HEK293 (cell line): ENCODE measurements around the gene RABAC1.

Source experiments
- CTCF ChIA-PET: fragments of 350-600 bp; formaldehyde crosslinking; extraction: SDS; loops from one replicate; lab custom pipeline; 2021; ENCODE audit warnings: antibody characterized with exemption; lab: Yijun Ruan, JAX
- POLR2A ChIA-PET: fragments of 300-600 bp; formaldehyde crosslinking; extraction: SDS; loops from one replicate; lab custom pipeline; 2020; ENCODE audit warnings: antibody characterized with exemption, inconsistent platforms; lab: Yijun Ruan, JAX
- H3K27ac ChIP-seq: fragments of 200-500 bp; sonication (Bioruptor generic); 2 replicates; pipeline ENCODE4 v1.5.1; 2014; ENCODE audit warnings: low read depth, low read length, control low read depth, inconsistent platforms; ENCODE audit errors: extremely low read depth
- H3K36me3 ChIP-seq, 2 experiments: fragments of 200-500 bp in 1 of 2; sonication (Bioruptor generic) in 1 of 2; 1 replicate in 1 of 2; 2 replicates in 1 of 2; pipeline ENCODE4 v1.5.1; 2014 to 2017; ENCODE audit warnings: inconsistent platforms in 2 of 2, low read length in 2 of 2; ENCODE audit not compliant: control insufficient read depth in 2 of 2, insufficient read depth in 1 of 2
- H3K4me1 ChIP-seq: fragments of 200-500 bp; sonication (Bioruptor generic); 2 replicates; pipeline ENCODE4 v1.5.1; 2014; ENCODE audit warnings: mild to moderate bottlenecking, low read length, inconsistent platforms; ENCODE audit not compliant: control insufficient read depth, insufficient read depth
- H3K4me3 ChIP-seq: 2 replicates; pipeline ENCODE4 v1.5.1; 2011; ENCODE audit warnings: low read depth, mild to moderate bottlenecking, control low read depth, low read length, moderate library complexity
- H3K9me3 ChIP-seq: fragments of 200-500 bp; sonication (Bioruptor generic); 2 replicates; pipeline ENCODE4 v1.5.1; 2014; ENCODE audit warnings: low read depth, low read length, inconsistent platforms; ENCODE audit not compliant: control insufficient read depth, insufficient read depth
- BCL11A ChIP-seq: fragments of 450-650 bp; formaldehyde crosslinking; IDR thresholded peaks from 2 replicates; pipeline ENCODE4 v1.5.1; 2016; ENCODE audit warnings: low read depth, missing biosample characterization, missing genetic modification characterization
- EGR2 ChIP-seq: fragments of 450-650 bp; formaldehyde crosslinking; IDR thresholded peaks from 2 replicates; pipeline ENCODE4 v1.5.1; 2016; ENCODE audit warnings: low read depth, missing biosample characterization, missing genetic modification characterization
- GLIS1 ChIP-seq: fragments of 450-650 bp; formaldehyde crosslinking; IDR thresholded peaks from 2 replicates; pipeline ENCODE4 v1.5.1; 2016; ENCODE audit warnings: missing biosample characterization, missing genetic modification characterization
- KLF1 ChIP-seq: fragments of 450-650 bp; formaldehyde crosslinking; IDR thresholded peaks from 2 replicates; pipeline ENCODE4 v1.5.1; 2016; ENCODE audit warnings: missing biosample characterization, missing genetic modification characterization
- PATZ1 ChIP-seq: fragments of 450-650 bp; formaldehyde crosslinking; IDR thresholded peaks from 2 replicates; pipeline ENCODE4 v1.5.1; 2016; ENCODE audit warnings: missing biosample characterization, missing genetic modification characterization
- SP3 ChIP-seq: fragments of 450-650 bp; formaldehyde crosslinking; IDR thresholded peaks from 2 replicates; pipeline ENCODE4 v1.5.1; 2016; ENCODE audit warnings: missing biosample characterization, missing genetic modification characterization
- YY2 ChIP-seq: fragments of 450-650 bp; formaldehyde crosslinking; IDR thresholded peaks from 2 replicates; pipeline ENCODE4 v1.5.1; 2016; ENCODE audit warnings: missing biosample characterization, missing genetic modification characterization
- ZBTB1 ChIP-seq: fragments of 450-650 bp; formaldehyde crosslinking; IDR thresholded peaks from 2 replicates; pipeline ENCODE4 v1.5.1; 2016; ENCODE audit warnings: missing biosample characterization, missing genetic modification characterization
- ZBTB17 ChIP-seq: fragments of 450-650 bp; formaldehyde crosslinking; IDR thresholded peaks from 2 replicates; pipeline ENCODE4 v1.5.1; 2016; ENCODE audit warnings: missing biosample characterization, missing genetic modification characterization
- ZFHX2 ChIP-seq: fragments of 450-650 bp; formaldehyde crosslinking; conservative IDR thresholded peaks from 2 replicates; pipeline ENCODE4 v1.5.1; 2016; ENCODE audit warnings: missing biosample characterization, missing genetic modification characterization
- ZIC2 ChIP-seq: fragments of 450-650 bp; formaldehyde crosslinking; IDR thresholded peaks from 2 replicates; pipeline ENCODE4 v1.5.1; 2016; ENCODE audit warnings: missing biosample characterization, missing genetic modification characterization
- ZNF138 ChIP-seq: fragments of 450-650 bp; formaldehyde crosslinking; IDR thresholded peaks from 2 replicates; pipeline ENCODE4 v1.5.1; 2016; ENCODE audit warnings: missing biosample characterization, missing genetic modification characterization, borderline replicate concordance
- ZNF175 ChIP-seq: fragments of 450-650 bp; formaldehyde crosslinking; IDR thresholded peaks from 2 replicates; pipeline ENCODE4 v1.5.1; 2016; ENCODE audit warnings: missing biosample characterization, missing genetic modification characterization
- ZNF366 ChIP-seq: fragments of 450-650 bp; formaldehyde crosslinking; conservative IDR thresholded peaks from 2 replicates; pipeline ENCODE4 v1.5.1; 2016; ENCODE audit warnings: missing biosample characterization, missing genetic modification characterization
- ZNF48 ChIP-seq: fragments of 450-650 bp; formaldehyde crosslinking; IDR thresholded peaks from 2 replicates; pipeline ENCODE4 v1.5.1; 2016; ENCODE audit warnings: missing biosample characterization, missing genetic modification characterization
- ZNF530 ChIP-seq: fragments of 450-650 bp; formaldehyde crosslinking; IDR thresholded peaks from 2 replicates; pipeline ENCODE4 v1.5.1; 2016; ENCODE audit warnings: low read depth, missing biosample characterization, missing genetic modification characterization
- ZNF571 ChIP-seq: fragments of 450-650 bp; formaldehyde crosslinking; IDR thresholded peaks from 2 replicates; pipeline ENCODE4 v1.5.0; 2017; ENCODE audit warnings: missing biosample characterization, missing genetic modification characterization
- ZNF600 ChIP-seq: fragments of 450-650 bp; formaldehyde crosslinking; IDR thresholded peaks from 2 replicates; pipeline ENCODE4 v1.5.1; 2016; ENCODE audit warnings: missing biosample characterization, missing genetic modification characterization
- ZNF747 ChIP-seq: fragments of 450-650 bp; formaldehyde crosslinking; IDR thresholded peaks from 2 replicates; pipeline ENCODE4 v1.5.1; 2016; ENCODE audit warnings: missing biosample characterization, missing genetic modification characterization
- TF ChIP-seq, protein P1 (sequence below): fragments of 450-650 bp; formaldehyde crosslinking; IDR thresholded peaks from 2 replicates; pipeline ENCODE4 v1.5.1; 2016; ENCODE audit warnings: missing biosample characterization, missing genetic modification characterization

The RABAC1 gene

GRCh38 chr19:41922585-41922984 is 36.5 kb downstream of the RABAC1 start (continued):
- no peak for TF ChIP-seq ZNF48 (tag by site-specific recombination)
- TF ChIP-seq GLIS1 (tag by site-specific recombination), result no peak
- TF ChIP-seq ZNF747 (tag by site-specific recombination), result no peak
- no peak for TF ChIP-seq ZNF571 (tag by site-specific recombination)
- no peak for TF ChIP-seq ZBTB1
- TF ChIP-seq ZNF175 (tag by site-specific recombination), result no peak
- no peak for TF ChIP-seq ZNF366
- TF ChIP-seq ZIC2, result no peak
- TF ChIP-seq BCL11A (tag by site-specific recombination), result no peak
- TF ChIP-seq ZNF138 (tag by site-specific recombination), result no peak
- no peak for TF ChIP-seq YY2

- Histone ChIP-seq H3K27ac (no peak overlapping the region), H3K9me3 (no peaks in the 10 kb centered on the region), H3K36me3 (no peaks in the 10 kb centered on the region), H3K4me3 (no peak overlapping the region), H3K4me1 (no peaks in the 10 kb centered on the region)
- TF ChIP-seq ZBTB17, result peak; percentile 55
- TF ChIP-seq ZNF366, result peak; percentile 33; the same call in 1 of the 2 replicates
- TF ChIP-seq KLF1 (tag by site-specific recombination), result peak; percentile 74
- no peak for TF ChIP-seq SP3 (tag by site-specific recombination)
- TF ChIP-seq ZNF600 (tag by site-specific recombination), result 0 out of 2 replicates have a peak, but pooled peaks have one; percentile 28
- TF ChIP-seq ZIC2, result peak; percentile 48; the same call in 1 of the 2 replicates
- TF ChIP-seq ZNF530, result no peak
- ChIA-PET POLR2A (interaction anchor here (0.6 to 0.7 kb wide), 3 partner anchors 17 to 1351 kb away, joined by 3 to 4 read pairs (median 3); no protein-coding TSS in a partner anchor), CTCF (interaction anchor here (0.8 kb wide), 1 partner anchor 36 kb away, joined by 4 read pairs; no protein-coding TSS in a partner anchor)
Measured at GRCh38 chr19:41921577-41922576, 37.2 kb downstream of the RABAC1 start.

DNA sequence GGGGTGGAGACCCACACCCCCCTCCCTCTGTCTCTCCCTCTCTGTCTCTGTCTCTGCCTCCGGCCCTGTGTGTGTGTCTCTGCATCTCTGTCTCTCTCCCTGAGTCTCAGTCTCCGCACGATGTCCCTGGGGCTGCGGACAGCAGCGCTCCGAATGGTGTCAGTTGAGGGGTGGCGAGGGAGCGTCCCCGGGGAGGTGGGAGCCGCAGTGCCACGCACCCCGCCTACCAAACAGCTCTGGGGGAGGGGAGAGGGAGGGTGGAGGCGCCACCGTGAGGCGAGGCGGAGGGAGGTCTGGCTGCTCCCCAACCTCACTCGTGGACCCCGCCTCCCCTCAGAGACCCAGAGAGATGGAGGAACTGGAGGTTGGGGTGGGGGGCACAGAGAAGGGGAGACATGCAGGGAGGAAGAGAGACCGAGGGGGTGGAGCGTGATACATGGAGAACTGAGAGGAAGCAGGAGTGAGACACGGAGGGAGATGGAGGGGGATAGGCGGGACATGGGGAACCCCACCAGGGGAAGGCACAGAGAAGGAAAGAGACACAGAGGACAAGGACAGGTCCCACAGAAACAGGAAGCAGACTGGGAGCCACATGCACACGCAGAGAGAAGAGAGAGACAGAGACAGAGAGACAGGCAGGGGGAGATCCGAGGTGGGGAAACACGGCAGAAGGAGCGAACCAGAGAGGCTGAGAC is 38.1 kb downstream of the RABAC1 start:
- TF ChIP-seq ZFHX2 (tag by site-specific recombination), result peak; percentile 66; the same call in 1 of the 2 replicates
- 0 out of 2 replicates have a peak, but pooled peaks have one; percentile 5 for TF ChIP-seq YY2
- TF ChIP-seq KLF1 (tag by site-specific recombination), result peak; percentile 96
- TF ChIP-seq, protein P1, sequence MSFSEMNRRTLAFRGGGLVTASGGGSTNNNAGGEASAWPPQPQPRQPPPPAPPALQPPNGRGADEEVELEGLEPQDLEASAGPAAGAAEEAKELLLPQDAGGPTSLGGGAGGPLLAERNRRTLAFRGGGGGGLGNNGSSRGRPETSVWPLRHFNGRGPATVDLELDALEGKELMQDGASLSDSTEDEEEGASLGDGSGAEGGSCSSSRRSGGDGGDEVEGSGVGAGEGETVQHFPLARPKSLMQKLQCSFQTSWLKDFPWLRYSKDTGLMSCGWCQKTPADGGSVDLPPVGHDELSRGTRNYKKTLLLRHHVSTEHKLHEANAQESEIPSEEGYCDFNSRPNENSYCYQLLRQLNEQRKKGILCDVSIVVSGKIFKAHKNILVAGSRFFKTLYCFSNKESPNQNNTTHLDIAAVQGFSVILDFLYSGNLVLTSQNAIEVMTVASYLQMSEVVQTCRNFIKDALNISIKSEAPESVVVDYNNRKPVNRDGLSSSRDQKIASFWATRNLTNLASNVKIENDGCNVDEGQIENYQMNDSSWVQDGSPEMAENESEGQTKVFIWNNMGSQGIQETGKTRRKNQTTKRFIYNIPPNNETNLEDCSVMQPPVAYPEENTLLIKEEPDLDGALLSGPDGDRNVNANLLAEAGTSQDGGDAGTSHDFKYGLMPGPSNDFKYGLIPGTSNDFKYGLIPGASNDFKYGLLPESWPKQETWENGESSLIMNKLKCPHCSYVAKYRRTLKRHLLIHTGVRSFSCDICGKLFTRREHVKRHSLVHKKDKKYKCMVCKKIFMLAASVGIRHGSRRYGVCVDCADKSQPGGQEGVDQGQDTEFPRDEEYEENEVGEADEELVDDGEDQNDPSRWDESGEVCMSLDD (tag by site-specific recombination), result peak; percentile 27; the same call in 1 of the 2 replicates
- TF ChIP-seq PATZ1, result no peak
- peak; percentile 53 for TF ChIP-seq EGR2
- Histone ChIP-seq H3K27ac (no peak overlapping the region), H3K9me3 (no peaks in the 10 kb centered on the region), H3K36me3 (no peaks in the 10 kb centered on the region), H3K4me3 (no peak overlapping the region), H3K4me1 (no peaks in the 10 kb centered on the region)
- CTCF ChIA-PET, result interaction anchor here (0.8 kb wide), 1 partner anchor 37 kb away, joined by 4 read pairs; no protein-coding TSS in a partner anchor
- POLR2A ChIA-PET, result no interaction called here
